GM10266 (cell line): ENCODE results near the gene MYLIP.

Experiments used
- DNase-seq: peaks from one replicate; pipeline ENCODE4 v3.0.0; 2012; ENCODE audit errors: extremely low spot score
- TF ChIP-seq, protein P1 (sequence below): IDR thresholded peaks from 2 replicates; pipeline ENCODE4 v1.5.1; 2012; ENCODE audit warnings: mild to moderate bottlenecking, low read depth; ENCODE audit not compliant: control insufficient read depth, insufficient read depth; ENCODE audit errors: missing control alignments

MYLIP gene

DNA sequence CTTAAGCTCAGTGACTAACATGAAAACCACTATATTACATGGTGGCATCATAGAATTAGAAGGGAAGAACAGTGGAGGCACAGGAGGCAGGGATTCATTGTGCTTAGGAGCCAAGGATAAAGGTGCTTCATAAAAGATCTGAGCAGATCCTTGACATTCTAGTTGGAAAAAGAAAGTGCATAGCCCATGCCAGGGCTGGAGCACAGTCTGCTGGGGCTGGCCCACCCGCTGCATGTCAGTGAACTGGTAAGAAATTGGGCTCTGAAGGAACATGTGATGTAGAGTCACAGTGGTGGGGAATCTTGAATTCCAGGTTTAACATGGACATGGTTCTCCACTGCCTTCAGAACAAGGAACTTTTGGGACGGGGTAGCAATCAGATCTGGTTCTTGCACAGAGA, 20.4 kb downstream of the MYLIP start:
- no peak for DNase-seq
- TF ChIP-seq, protein P1, sequence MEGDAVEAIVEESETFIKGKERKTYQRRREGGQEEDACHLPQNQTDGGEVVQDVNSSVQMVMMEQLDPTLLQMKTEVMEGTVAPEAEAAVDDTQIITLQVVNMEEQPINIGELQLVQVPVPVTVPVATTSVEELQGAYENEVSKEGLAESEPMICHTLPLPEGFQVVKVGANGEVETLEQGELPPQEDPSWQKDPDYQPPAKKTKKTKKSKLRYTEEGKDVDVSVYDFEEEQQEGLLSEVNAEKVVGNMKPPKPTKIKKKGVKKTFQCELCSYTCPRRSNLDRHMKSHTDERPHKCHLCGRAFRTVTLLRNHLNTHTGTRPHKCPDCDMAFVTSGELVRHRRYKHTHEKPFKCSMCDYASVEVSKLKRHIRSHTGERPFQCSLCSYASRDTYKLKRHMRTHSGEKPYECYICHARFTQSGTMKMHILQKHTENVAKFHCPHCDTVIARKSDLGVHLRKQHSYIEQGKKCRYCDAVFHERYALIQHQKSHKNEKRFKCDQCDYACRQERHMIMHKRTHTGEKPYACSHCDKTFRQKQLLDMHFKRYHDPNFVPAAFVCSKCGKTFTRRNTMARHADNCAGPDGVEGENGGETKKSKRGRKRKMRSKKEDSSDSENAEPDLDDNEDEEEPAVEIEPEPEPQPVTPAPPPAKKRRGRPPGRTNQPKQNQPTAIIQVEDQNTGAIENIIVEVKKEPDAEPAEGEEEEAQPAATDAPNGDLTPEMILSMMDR: no peak

DNA sequence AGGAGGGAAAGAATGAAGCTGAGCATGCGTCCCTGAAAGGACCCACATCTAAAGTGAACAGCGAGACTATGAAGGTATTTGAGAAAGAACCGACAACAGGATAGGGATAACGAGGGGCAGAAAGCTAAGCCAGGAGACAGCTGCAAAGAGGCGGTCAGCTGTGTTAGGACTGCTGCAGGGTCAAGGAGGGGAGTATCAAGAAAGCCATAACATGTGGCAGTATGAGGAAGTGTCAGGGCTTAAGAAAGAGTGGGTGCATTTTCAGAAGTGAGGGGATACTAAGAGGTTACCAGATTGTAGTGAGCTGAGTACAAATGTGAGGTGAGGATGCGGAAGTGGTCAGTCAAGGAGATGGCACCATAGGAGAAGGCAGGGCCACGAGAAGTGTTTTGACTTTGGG, 21.2 kb downstream of the MYLIP start:
- DNase-seq: no peak
- TF ChIP-seq, protein P1: no peak

DNA sequence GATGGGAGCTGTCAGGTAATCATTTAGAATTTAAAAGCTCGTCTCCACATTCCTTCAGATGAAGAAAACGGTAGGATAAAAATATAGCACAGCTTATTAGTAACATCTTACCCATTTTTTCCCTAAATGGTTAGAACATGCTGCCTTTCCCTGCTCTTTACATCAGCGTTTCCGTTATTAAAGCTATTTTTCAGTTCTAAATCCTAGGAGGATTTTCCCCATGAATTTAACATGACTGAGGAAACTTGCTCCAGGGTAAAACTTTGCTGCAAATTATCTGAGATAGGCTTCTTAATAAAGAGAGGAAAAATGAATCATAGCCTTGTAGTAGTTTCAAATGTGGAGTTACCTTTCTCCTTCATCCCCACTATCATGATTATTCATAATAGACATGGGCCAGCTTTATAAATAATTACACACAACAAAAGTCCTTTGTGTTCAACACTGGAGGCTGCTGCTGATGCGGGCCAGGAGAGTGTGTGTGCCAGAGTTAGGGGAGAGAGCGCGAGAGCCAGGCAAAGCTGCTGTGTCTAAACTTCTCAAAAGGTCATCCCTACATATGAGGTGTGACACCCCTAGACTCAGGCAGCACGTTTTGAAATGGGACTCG, 24.4 kb downstream of the MYLIP start:
- no peak for DNase-seq
- TF ChIP-seq, protein P1: no peak

DNA sequence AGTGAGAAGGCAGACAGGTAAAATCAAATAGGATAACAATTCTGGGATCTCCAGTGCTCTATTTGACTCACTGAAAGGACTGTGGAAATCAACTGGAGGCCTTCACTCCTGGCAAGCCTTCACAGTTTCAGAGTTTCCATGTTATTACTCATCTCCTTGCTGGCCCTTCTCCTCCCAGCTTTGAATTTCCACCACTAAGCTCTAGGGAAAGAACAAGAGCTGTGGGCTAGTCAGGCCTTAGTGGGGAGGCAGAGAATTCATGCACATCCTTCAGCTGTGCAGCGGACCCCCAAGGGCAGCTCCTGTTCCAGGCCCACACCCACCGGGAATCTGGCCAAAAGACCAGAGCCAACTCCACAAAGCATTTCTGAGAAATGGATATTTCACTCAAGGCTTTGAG, 26.0 kb downstream of the MYLIP start:
- no peak for DNase-seq
- TF ChIP-seq, protein P1: no peak

DNA sequence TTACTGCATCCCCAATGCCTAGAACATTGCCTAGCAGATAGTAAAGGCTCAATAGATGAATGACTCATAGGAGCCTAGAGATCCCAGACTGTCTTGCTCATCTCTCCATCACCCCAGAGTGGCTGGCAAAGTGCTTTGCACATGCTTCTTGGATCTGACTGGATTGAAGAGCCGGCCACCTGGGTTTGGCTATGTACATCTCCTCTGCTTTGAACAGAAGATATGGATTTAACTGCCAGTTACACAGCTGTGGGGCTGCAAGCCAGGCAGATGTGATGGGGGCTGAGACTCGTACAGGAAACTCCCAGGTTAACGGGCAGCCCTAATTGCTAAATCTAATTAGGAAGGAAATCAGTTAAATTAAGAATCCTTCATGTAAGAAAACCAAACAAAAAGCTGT, 28.6 kb downstream of the MYLIP start:
- TF ChIP-seq, protein P1: no peak

DNA sequence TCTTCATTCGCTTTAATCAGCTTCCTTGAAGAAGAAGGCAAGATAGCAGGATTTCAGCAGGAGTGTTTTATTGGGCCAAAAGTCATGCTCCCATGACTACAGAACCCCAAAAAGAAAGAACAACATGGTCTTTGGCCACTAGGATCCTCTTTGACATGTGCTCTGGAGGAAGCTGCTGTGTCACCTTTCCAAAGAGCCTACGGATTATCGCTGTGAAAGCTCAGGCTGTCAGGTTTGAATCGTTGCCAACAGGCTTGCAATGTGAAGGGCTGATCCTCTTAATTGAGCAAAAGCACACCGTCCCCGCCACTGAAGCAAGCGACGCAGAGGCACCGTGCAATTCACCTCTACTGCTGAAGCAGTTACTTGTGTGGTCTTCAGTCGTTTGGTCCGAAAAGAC, 29.0 kb downstream of the MYLIP start:
- TF ChIP-seq, protein P1: no peak
- DNase-seq: no peak

More for the DNA sequence above, 28.6 kb downstream of the MYLIP start:
- DNase-seq: no peak

DNA sequence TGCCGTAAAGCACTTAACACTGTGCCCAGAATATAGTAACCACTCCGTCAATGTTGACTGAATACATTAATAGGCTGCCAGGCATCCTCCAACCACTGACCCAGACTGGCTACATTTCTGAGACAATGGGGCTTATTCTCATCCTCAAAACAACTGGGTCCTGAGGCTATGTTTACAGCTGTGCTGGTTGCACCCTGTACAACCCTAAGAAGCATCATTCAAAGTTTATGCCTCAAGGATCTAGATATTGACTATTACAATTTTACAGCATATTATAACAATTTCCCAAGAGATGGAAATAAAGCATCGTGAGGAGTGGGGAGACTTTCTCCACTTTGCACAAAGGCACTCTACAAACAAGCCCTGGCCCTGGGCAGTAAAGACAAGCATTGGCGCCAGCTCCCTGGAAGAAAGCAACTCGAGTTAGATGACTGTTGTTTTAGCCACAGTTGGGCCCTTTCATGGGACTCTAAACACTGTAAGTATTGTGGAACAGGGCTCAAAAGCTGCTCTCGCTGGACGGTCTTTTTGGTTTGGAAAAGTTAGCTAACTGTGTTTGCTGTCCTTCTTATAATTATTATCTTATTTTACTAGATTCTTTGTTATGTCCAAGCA, 30.2 kb downstream of the MYLIP start:
- TF ChIP-seq, protein P1: no peak
- no peak for DNase-seq
